K562 (cell line): ENCODE measurements around the gene NUCB2. TPM values are rescaled to one million over a fixed set of nuclear protein-coding genes. Genes with fewer than 3 reads are reported as not detected.

Experiments
- ATAC-seq: fragments of 200-7000 bp; cut with Tn5 transposase; 3 replicates; pipeline ENCODE4 v1.9.1; 2020; ENCODE audit warnings: moderate library complexity
- BruUV-seq: library from RNA; stranded (reverse); fragments of 400-500 nt; replicated peaks from 2 replicates; lab custom pipeline; 2021; lab: Mats Ljungman, UMichigan
- CTCF ChIA-PET: fragments of 300-600 bp; formaldehyde crosslinking; extraction: SDS; loops from one replicate; lab custom pipeline; 2021; ENCODE audit warnings: low intra/inter-chr PET ratio; lab: Yijun Ruan, JAX
- POLR2A ChIA-PET: fragments of 300-600, 350-650 bp; sonication (Branson Sonifier 250); formaldehyde crosslinking; extraction: SDS; loops from one replicate; lab custom pipeline; 2021; ENCODE audit warnings: antibody characterized with exemption, inconsistent platforms; lab: Yijun Ruan, JAX
- DNase-seq, 4 experiments: peaks; one replicate each; pipeline versions ENCODE4 v3.0.0 to v3.0.0-alpha.2; 2011 to 2018; ENCODE audit warnings: low spot score in 3 of 4, mixed read lengths in 3 of 4; ENCODE audit errors: extremely low read depth in 1 of 4
- FAIRE-seq: peaks from 2 replicates; lab custom pipeline; 2011; peaks lifted over from hg19 to GRCh38; lab: Jason Lieb, UNC
- H2AFZ ChIP-seq: 2 replicates; pipeline ENCODE4 v1.6.0; 2011; ENCODE audit warnings: low read depth, low read length, control low read depth, inconsistent platforms
- H3K27ac ChIP-seq: fragments of 200-600 bp; 3 replicates; pipeline ENCODE4 v1.8.0; 2011; ENCODE audit warnings: low read depth, mild to moderate bottlenecking, control low read depth, inconsistent platforms, low read length, moderate library complexity, mixed read lengths; ENCODE audit errors: extremely low read depth
- H3K27me3 ChIP-seq, 2 experiments: fragments of 300-600 bp in 1 of 2; 2 replicates in 1 of 2; 3 replicates in 1 of 2; pipeline versions ENCODE4 v1.6.0 to v1.8.0; 2011; ENCODE audit warnings: inconsistent platforms in 2 of 2, low read length in 2 of 2, mild to moderate bottlenecking in 1 of 2, mixed read lengths in 1 of 2, moderate library complexity in 1 of 2; ENCODE audit not compliant: control insufficient read depth in 2 of 2, insufficient read depth in 2 of 2
- H3K36me3 ChIP-seq: fragments of 300-600 bp; 3 replicates; pipeline ENCODE4 v1.8.0; 2011; ENCODE audit warnings: mild to moderate bottlenecking, low read length, inconsistent platforms; ENCODE audit not compliant: control insufficient read depth, insufficient read depth
- H3K4me1 ChIP-seq, 2 experiments: fragments of 200-600 bp in 1 of 2; replicated peaks in 1 of 2; 2 replicates in 1 of 2; 3 replicates in 1 of 2; pipeline versions ENCODE4 v1.5.1 to v1.8.0; 2011; ENCODE audit warnings: inconsistent platforms in 2 of 2, low read length in 2 of 2, mild to moderate bottlenecking in 1 of 2, mixed read lengths in 1 of 2, moderate library complexity in 1 of 2; ENCODE audit not compliant: control insufficient read depth in 2 of 2, insufficient read depth in 2 of 2
- H3K4me2 ChIP-seq: 2 replicates; pipeline ENCODE4 v1.6.1; 2011; ENCODE audit warnings: low read length, control low read depth, inconsistent platforms, mixed read lengths; ENCODE audit not compliant: insufficient read depth
- H3K4me3 ChIP-seq: fragments of 200-600 bp; sonication (generic), shearing (Covaris generic); 2 replicates; pipeline ENCODE4 v1.5.1; 2016; ENCODE audit warnings: control low read depth, inconsistent platforms
- H3K79me2 ChIP-seq: fragments of 200-600 bp; 3 replicates; pipeline ENCODE4 v1.8.0; 2011; ENCODE audit warnings: low read length, inconsistent platforms; ENCODE audit not compliant: control insufficient read depth, insufficient read depth
- H3K9ac ChIP-seq, 2 experiments: 2 replicates each; pipeline versions ENCODE4 v1.6.0 to v1.6.1; 2011; ENCODE audit warnings: low read depth in 2 of 2, low read length in 2 of 2, control low read depth in 1 of 2, inconsistent platforms in 1 of 2, mild to moderate bottlenecking in 1 of 2, mixed read lengths in 1 of 2; ENCODE audit not compliant: insufficient read depth in 1 of 2
- H3K9me1 ChIP-seq: one replicate; pipeline ENCODE4 v1.6.0; 2011; ENCODE audit warnings: inconsistent platforms, mild to moderate bottlenecking, low read length, moderate library complexity; ENCODE audit not compliant: control insufficient read depth, insufficient read depth
- H3K9me3 ChIP-seq: replicated peaks from 2 replicates; pipeline ENCODE4 v1.5.1; 2011; ENCODE audit warnings: low read depth, low read length, inconsistent platforms; ENCODE audit not compliant: control insufficient read depth, insufficient read depth
- H4K20me1 ChIP-seq: replicated peaks from 2 replicates; pipeline ENCODE4 v1.6.1; 2011; ENCODE audit warnings: low read length, inconsistent platforms, mixed read lengths; ENCODE audit not compliant: control insufficient read depth, insufficient read depth
- CEBPB ChIP-seq: fragments of 450-650 bp; IDR thresholded peaks from 2 replicates; pipeline ENCODE4 v1.6.1; 2016; ENCODE audit warnings: missing genetic modification characterization, missing compliant biosample characterization
- ESRRA ChIP-seq: fragments of 450-650 bp; IDR thresholded peaks from 2 replicates; pipeline ENCODE4 v1.6.1; 2014; ENCODE audit warnings: low read depth, mild to moderate bottlenecking, moderate library complexity, borderline replicate concordance
- WGBS: fragments of 100-300 bp; shearing (Covaris generic); methylation state at CpG from one replicate; pipeline ENCODE4 v1.1.6; 2016; ENCODE audit warnings: low coverage, mixed read lengths; ENCODE audit not compliant: insufficient coverage; ENCODE audit errors: missing lambda C conversion rate; 5-methylcytosine and 5-hydroxymethylcytosine counted together
- in situ Hi-C: fragments of 300-500 bp; cut with MboI; formaldehyde crosslinking; loops from 4 replicates; pipeline ENCODE4 v1.15.0; 2018; ENCODE audit warnings: inconsistent platforms, mixed read lengths
- intact Hi-C: fragments of 100-400 bp; cut with micrococcal nuclease; formaldehyde crosslinking; loops from 2 replicates; pipeline ENCODE4 v1.14.2; 2022
- polyA plus RNA-seq, 8 experiments: library from polyadenylated mRNA; depleted of rRNA in 4 of 8; stranded (reverse) in 5 of 8; unstranded in 3 of 8; fragments of >200 nt; fragmentation: Nextera tagmentation in 2 of 8; fragmentation: Illumina TruSeq in 1 of 8; extraction: Ambion mirVana in 2 of 8; extraction: Trizol in 1 of 8; gene quantifications; 2 replicates each; pipeline versions ENCODE4 v1.2.1 to v1.2.3, GENCODE V29; 2011 to 2014; ENCODE audit warnings: inconsistent platforms in 1 of 8, missing spikeins in 1 of 8
- total RNA-seq, 7 experiments: library from RNA; depleted of rRNA in 6 of 7; stranded (reverse); fragments of >200 nt in 6 of 7; fragmentation: Illumina TruSeq in 2 of 7; extraction: Trizol in 2 of 7; gene quantifications; 2 replicates each; pipeline versions ENCODE4 v1.2.1 to v1.2.3, GENCODE V29; 2011 to 2021; ENCODE audit warnings: low replicate concordance in 1 of 7
- TF ChIP-seq, protein P1 (sequence below): fragments of 250-450 bp; sonication (Bioruptor Pico); IDR thresholded peaks from 2 replicates; pipeline ENCODE4 v1.6.1; 2021; ENCODE audit warnings: mild to moderate bottlenecking

NUCB2 gene
- total and polyA plus RNA-seq, 9 of the 15 experiments (the other 6 are each of a cell fraction or from before 2014, with no cell fraction given), result 54.0 to 108 (median 84.6) TPM

GRCh38 chr11:17230867-17231851, 45.4 kb upstream of the NUCB2 start:
- Histone ChIP-seq H3K36me3 (no peaks in the 10 kb centered on the region), H3K9me1 (no peaks in the 10 kb centered on the region), H3K4me1 (no peaks in the 10 kb centered on the region), H3K79me2 (no peaks in the 10 kb centered on the region), H4K20me1 (no peaks in the 10 kb centered on the region), H3K27ac (no peak overlapping the region), H2AFZ (no peak overlapping the region), H3K27me3 (no peaks in the 10 kb centered on the region), H3K4me3 (no peak overlapping the region), H3K9ac (no peak overlapping the region), H3K4me2 (no peak overlapping the region), H3K9me3 (no peaks in the 10 kb centered on the region)
- ChIA-PET CTCF (interaction anchor here (0.5 to 2.2 kb wide), 4 partner anchors 123 to 297 kb away, joined by 5 to 10 read pairs (median 6); no protein-coding TSS in a partner anchor), POLR2A (no interaction called here)
- DNase-seq (no peak), FAIRE-seq (no peak), ATAC-seq (no peak)
- intact Hi-C loops (loop anchor here (1.0 to 2.0 kb wide), 4 partner anchors 122 to 297 kb away; no protein-coding TSS in a partner anchor), in situ Hi-C loops (loop anchor here (10.0 kb wide), 1 partner anchor 294 kb away; no protein-coding TSS in a partner anchor)
- TF ChIP-seq CEBPB (0 out of 2 replicates have a peak, but pooled peaks have one; percentile 34), ESRRA (peak; percentile 35; the same call in 1 of the 2 replicates)
- TF ChIP-seq, protein P1, sequence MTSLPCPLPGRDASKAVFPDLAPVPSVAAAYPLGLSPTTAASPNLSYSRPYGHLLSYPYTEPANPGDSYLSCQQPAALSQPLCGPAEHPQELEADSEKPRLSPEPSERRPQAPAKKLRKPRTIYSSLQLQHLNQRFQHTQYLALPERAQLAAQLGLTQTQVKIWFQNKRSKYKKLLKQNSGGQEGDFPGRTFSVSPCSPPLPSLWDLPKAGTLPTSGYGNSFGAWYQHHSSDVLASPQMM (CRISPR knock-in tag), result no peak
- 4% methylated on average over 3 of the region's 3 CpGs for WGBS
- BruUV-seq, result no TSS peak
